ENCODE results near the gene HTR2C.
A peak's percentile ranks its signal among the peaks of the same experiment; 100 is the strongest.
"Not testable (repeated sequence)": the region's sequence is repeated elsewhere in the genome, so short reads cannot be mapped to it uniquely, and the experiment has no call there.

HTR2C gene

DNA sequence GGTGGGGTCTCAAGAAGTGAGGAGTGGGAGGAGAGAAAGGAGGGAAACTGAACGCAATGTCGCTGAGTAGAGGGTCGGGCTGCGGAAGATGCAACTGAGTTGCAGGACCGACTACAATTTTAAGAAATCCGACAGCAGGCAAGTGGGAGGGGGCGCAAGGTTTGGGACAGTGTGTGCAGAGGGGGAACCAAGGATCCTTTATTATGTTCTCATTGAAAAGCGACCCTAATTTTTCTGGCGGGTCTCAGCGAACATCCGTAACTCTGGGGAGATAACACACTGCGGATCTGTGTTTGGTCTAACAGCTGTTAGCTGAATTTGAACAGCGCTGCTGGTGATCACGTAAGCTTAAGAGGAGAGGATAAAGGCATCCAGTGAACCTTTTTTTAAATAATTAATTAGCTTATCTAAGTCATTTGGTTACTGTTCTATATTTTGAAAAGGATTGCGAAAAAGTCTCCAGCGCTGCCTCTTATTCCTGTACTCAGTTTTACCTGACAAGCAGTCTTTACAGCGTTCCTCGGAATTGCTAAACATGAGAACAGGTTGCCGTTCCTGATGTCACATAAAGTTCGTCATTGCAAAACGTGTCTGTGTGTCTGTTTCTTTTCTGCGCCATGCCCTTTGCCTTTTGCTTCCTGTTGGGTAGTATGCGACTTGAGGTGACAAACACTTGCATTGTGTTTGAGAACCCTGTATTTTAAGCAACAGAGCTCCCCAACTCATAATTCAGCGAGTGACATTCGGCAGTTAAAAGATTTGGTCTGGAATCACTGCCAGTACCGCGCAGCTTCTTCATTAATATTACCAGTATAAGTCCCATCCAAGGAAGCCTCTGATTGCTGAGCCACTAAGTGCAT is 1.3 kb downstream of the HTR2C start:
- no peak for DNase-seq (ENCODE audit: low read depth)
- TF ChIP-seq, protein P1, sequence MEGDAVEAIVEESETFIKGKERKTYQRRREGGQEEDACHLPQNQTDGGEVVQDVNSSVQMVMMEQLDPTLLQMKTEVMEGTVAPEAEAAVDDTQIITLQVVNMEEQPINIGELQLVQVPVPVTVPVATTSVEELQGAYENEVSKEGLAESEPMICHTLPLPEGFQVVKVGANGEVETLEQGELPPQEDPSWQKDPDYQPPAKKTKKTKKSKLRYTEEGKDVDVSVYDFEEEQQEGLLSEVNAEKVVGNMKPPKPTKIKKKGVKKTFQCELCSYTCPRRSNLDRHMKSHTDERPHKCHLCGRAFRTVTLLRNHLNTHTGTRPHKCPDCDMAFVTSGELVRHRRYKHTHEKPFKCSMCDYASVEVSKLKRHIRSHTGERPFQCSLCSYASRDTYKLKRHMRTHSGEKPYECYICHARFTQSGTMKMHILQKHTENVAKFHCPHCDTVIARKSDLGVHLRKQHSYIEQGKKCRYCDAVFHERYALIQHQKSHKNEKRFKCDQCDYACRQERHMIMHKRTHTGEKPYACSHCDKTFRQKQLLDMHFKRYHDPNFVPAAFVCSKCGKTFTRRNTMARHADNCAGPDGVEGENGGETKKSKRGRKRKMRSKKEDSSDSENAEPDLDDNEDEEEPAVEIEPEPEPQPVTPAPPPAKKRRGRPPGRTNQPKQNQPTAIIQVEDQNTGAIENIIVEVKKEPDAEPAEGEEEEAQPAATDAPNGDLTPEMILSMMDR (IDR thresholded peaks at IDR 0.05; ENCODE audit: insufficient read depth, low read depth, low read length, missing control alignments): no peak
- no peak overlapping the region for H3K4me3 ChIP-seq (ENCODE audit: low read length)

DNA sequence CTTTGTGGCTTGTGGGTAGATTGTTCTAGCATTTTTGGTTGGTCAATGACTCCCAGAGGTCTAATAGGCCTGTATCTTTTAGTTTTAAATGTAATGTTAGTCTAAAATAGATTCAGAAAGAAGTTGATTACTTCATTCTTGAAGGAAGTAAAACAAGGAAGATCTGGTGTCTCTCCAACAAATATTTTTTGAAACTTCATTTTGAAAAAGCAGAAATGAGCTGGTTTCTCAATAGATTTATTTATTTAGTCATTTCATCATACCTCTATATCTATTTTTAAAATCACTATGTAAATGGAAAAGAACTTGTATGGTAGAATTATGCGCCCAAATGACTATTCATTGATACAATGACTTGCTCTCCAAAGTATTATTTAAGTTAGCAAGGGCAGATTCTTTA is 7.2 kb downstream of the HTR2C start:
- no peak for DNase-seq (ENCODE audit: low read depth)
- H3K4me3 ChIP-seq (ENCODE audit: low read length): no peak overlapping the region
- TF ChIP-seq, protein P1 (IDR thresholded peaks at IDR 0.05; ENCODE audit: insufficient read depth, low read depth, low read length, missing control alignments): no peak

DNA sequence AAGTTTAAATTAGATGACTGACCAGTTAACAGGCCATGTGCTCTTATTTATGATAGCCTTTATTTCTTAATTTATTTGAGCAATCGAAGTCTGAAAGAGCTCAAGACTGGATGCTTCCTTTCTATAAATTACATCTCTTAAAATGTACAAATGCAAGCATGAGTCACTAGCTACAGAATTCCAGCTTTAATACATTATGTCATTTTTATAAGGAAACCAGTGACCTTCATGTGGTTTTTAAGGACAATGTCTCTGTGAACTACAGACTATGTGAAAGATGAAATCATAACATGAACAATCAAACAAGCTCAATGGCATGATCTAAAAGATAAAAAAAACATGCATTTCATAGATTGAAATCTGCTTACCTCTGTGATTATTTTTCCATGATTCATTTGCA is 15.4 kb downstream of the HTR2C start:
- DNase-seq (ENCODE audit: low read depth): no peak
- H3K4me3 ChIP-seq (ENCODE audit: low read length): no peak overlapping the region
- TF ChIP-seq, protein P1 (IDR thresholded peaks at IDR 0.05; ENCODE audit: insufficient read depth, low read depth, low read length, missing control alignments): no peak

DNA sequence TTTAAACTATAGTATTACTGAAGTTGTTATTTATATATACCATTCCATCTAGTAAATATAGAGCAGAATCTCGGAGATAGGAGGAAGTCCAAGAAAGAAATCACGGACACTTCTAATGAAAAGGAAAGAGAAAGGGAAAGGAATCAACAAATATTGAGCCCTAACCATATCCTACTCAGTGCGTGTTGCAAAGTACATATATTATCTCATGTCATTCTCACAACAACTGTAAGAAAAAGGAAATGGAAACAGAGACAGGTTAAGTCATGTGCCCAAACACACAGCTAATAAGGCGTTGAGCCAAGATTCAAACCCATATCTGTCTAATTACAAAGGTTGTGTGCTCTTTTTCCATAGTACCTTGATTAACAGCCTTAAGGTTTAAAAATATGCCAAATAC is 16.0 kb downstream of the HTR2C start:
- TF ChIP-seq, protein P1 (IDR thresholded peaks at IDR 0.05; ENCODE audit: insufficient read depth, low read depth, low read length, missing control alignments): no peak
- H3K4me3 ChIP-seq (ENCODE audit: low read length): no peak overlapping the region
- DNase-seq (ENCODE audit: low read depth): no peak

DNA sequence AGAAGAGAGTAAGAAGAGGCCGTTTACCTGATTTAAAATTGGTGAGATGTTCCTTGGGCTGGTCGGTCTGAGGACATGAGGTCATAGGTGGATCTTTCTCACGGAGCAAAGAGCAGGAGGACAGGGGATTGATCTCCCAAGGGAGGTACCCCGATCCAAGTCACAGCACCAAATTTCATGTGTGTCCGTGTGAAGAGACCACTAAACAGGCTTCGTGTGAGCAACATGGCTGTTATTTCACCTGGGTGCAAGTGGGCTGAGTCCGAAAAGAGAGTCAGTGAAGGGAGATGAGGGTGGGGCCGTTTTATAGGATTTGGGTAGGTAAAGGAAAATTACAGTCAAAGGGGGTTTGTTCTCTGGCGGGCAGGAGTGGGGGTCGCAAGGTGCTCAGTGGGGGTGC is 22.7 kb downstream of the HTR2C start:
- not testable (repeated sequence) for H3K4me3 ChIP-seq (ENCODE audit: low read length); DNase-seq (ENCODE audit: low read depth)

DNA sequence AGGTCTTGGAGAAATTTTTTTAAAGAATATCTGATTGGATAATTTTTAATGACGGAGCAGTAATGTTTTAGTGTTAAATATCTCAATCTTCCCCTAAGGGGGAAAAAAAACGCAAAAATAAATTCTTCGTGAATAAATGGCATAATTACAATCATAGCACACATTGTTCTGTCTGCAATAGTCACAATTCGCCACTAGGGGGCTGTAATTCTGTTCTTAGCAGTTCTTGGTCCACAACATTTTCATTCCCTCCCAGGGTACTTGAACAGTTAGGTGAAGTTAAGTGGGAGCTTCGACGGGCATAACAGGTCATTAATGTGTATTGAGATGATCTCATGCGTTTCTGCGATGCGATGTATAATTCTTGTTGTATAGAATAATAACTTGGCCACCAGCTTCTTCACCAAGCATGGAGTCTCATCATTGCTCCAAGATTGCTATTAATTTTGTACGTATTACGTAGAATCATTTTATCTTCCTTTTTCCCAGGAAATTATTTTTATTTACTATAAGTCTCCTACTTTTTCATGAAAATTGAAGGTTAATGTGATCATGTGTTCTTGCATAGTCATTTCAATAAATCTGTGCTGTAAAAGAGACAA is 27.2 kb downstream of the HTR2C start:
- no peak overlapping the region for H3K4me3 ChIP-seq (ENCODE audit: low read length)
- TF ChIP-seq, protein P1 (IDR thresholded peaks at IDR 0.05; ENCODE audit: insufficient read depth, low read depth, low read length, missing control alignments): peak; percentile 65
- peak; percentile 44 for DNase-seq (ENCODE audit: low read depth)

DNA sequence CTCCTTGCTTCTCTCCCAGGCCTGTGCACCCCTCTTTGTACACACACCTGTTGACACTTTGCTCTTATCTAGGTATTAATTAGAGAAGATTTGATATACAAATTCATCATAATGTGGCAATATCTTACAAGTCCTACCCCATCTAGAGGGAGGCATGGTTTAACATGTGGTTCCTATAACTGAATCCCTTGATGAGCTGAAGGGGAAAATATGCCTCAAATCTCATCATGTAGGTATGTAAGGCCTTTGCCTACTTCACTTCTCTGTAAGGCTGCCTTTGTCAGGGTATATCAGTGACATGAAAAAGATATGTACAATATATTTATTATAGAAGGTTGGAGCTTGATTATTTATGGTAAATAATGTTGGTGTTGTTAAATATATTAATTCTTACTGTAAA is 31.9 kb downstream of the HTR2C start:
- TF ChIP-seq, protein P1 (IDR thresholded peaks at IDR 0.05; ENCODE audit: insufficient read depth, low read depth, low read length, missing control alignments): no peak
- DNase-seq (ENCODE audit: low read depth): no peak

More for the DNA sequence above, 31.9 kb downstream of the HTR2C start:
- no peak overlapping the region for H3K4me3 ChIP-seq (ENCODE audit: low read length)

All from epithelial cell of esophagus (primary cell).